ENCODE measurements around the gene PSMB7.

PSMB7 gene

DNA sequence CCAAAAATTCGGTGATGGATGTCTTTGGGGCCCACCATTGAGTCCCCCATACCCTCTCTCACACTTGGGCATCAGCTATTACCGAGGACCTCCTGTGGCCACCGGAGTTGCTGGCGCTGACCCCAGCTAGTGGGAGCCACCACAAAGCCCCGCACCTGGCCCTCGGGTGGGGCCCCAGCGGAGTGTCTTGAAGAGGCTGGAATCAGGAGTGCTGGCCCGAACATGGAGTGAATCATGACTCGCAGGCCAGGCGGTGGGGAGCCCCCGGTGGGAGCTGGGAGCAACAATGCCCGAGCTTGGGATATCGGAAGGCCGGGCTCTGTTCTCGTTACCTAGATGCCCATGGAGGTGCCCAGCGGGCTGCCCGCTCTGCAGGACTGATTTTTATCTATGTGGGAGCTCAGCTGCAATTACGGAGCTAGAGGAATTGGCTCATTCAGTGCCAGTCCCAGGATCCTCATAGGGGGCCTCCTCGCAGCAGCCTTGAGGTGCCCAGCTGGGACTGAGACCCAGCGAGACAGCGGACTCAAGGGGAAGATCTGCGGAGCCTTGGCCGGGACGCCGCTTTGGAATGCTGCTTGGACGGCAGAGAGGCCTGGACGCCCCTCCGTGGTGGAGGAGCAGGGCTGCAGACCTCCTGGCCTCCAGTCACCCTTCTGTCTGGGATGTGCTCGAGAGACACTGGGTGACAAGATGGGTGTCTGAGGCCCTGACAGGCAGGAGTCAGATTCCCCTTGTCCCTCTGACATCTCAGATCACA lies 70.8 kb downstream of the PSMB7 start:
- DNase-seq = no peak

DNA sequence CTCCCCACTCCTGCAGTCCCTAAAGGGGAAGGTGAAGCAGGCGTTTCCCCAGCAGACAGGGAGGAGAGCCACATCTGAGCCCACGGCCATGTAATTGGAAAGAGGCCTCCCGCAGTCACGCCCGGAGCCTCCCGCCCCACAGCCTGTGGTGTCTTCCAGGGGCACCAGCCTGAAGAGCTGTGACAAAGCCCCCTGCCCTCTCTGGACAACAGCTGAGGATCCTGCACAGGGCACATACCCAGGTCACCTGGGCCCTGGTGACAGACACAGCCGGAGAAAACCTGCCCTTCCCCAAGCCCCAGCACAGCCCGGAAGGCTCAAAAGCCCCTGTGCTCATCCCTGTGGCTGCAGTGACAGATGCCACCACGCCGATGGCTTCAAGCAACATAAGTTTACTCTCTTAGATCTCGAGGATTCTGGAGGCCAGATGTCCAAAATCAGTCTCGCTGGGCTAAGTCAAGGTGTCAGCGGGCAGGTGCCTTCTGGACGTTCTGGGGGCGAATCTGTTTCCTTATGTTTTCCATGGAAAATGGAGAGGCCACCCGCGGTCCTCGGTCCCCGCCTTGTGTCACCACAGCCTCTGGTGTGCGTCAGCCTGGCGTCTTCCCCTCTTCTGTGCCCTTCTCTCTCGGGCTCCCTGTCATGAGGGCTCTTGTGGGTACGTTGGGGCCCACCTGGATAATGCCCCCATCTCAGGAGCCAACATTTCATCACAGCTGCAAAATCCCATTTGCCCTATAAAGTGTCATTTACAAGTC lies 71.5 kb downstream of the PSMB7 start:
- DNase-seq = no peak

DNA sequence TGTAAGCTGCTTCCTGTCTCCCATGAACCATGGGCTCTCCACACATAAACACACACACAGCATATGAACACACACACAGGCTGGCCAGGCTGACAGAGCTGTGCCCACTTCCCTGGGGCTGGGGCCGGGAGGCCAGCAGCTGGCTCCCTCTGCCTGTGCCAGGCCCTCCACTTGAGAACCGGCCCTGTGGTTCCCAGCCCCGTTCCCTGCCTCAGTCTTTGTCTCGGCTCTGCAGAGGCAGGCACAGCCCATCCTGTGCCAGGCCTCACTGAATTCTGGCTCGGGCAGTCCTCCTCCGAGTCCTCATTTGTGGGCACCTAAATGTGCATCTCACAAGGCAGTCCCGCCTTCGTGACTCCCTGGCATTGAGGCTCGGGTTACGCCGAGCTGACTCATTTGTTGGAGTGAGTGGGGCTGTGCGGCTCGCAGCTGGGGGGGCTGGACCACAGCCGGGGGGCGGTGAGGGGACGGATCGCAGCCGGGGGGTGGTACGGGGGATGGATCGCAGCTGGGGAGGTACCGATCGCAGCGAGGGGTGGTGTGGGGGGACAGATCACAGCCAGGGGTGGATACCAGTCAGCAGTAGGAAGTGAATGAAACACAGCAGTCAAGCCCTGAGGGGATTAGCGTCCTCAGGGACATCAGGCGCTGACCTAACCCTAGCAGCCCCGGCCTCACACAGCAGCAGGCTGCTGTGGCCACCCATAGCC lies 72.3 kb downstream of the PSMB7 start:
- no peak for DNase-seq

DNA sequence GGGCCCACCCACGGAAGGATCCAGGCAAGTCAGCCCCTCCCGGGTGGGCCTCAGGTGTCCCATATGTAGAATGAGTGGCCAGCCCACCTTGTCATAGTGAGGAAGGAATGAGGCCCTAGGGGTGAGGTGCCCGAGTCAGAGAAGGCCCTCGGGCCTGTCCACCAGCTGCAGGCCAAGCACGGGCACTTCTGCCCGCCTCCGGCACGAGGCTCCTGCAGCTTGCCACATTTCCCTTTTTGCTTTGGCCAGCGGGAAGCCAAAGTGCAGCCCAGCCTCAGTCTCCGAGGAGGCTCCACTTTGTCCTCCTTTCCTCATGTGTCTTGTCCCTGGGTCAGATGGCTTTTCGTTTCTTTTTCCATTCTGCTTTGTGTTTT lies 72.9 kb downstream of the PSMB7 start:
- no peak for DNase-seq

DNA sequence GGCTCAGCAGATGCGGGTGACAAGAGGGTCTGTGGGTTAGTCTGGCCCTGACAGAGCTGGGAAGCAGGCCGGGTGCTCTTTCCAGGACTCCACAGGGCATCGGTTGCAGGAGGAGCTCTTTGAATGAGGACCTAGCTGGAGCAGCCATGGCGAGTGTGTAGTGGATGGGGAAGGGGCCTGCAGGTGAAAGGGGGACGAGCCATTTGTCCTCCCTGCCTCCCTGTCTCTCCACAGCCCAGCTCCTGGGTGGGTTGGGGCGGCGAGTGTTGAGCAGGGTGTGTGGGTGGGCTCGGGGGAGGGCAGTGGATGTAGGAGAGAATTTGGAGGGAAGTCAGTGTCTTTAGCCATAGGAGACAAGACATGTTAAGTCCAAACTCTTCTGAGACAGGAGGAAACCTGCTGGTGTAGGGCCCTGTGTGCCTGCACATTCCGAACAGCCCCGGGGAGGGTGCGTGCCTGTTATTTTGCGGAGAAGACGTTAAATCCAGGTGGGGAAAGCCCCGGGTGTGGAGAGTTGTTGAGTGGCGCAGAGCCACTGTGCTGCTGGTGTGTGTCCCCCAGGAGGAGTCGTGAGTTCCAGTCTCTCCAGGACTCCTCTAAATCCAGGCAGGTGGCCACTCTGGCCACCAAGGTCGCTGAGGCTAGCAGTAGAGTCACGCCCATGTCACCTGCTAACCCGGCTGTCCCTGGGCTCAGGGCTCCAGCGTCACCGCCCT lies 73.6 kb downstream of the PSMB7 start:
- no peak for DNase-seq

DNA sequence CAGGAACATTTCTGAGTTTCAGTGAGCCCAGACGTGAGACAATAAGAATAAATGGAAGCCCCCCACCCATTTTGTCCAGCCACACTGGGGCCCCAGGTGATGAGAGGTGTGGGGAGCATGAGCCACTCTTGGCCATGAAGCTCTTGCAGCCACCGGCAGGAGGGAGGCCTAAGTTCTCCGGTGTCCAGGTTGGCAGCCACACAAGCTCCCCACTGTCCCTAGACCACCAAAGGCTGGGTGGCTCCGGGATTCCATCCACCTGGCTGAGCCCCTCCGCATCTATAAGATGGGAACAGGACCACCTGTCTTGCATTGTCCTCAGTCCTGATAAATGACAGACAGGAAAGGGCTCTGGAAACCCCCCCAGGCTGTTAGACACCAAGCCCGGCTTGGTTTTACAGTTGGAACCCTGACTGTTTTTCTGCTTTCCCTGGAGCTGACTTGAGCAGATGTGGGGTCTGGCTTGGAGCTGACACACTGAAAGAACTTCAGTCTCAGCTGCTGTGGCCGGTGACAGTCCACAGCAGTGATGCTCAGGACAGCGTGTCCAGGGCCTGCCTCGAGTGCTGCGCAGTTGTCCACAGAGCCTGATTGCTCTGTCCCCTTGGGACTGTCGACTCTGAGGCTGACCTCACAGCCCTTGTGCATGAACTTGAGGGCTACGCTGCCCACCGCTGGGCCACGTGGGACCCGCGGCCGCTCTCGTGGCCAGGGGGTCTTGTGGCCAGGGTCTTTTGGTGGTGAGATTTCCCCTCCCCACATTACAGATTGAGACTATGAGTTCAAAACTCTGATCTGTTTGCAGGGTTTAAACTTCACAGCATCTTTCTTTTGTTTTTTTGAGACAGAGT lies 74.8 kb downstream of the PSMB7 start:
- DNase-seq = no peak

DNA sequence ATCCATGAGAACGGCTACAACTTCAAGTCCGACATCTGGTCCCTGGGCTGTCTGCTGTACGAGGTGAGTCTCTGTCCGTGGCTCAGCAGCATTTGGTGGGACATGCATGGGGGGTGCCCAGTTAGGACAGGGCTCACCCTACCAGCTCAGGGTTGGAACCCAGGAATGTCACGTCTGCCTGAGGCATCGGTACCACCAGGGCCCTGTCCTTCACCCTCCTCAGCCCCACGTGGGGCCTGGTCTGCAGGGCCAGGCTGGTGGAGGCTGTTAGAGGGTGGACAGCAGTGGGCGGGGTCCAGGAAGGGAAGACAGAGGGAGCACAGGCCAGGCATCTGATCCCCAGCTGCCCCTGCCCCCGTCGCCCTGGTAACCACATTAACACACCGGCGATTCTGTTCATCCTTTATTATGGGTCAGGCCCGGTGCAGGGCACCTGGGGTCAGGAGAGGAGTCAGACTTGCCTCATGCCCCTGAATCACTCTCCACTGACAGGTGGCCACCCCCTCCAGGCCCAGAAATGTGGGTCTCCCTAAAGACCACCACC lies 75.6 kb downstream of the PSMB7 start:
- no peak for DNase-seq

DNA sequence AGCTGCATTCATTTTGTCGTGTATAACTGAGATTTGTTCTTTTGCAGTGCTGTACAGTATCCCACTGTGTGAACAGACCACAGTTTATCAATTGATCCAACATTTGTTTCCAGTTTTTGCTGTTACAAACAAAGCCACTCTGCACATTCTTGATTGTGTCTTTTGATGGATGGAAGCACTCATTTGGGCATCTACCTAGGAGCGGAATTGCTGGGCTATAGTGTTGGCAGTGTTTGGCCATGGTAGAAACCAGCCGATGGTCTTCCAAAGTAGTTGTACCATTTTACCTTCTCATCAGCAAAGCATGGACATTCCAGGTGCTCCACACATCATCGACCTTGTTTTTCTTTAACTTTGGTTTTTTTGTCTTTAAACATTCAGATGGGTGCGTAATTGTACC lies 77.7 kb downstream of the PSMB7 start:
- no peak for DNase-seq

DNA sequence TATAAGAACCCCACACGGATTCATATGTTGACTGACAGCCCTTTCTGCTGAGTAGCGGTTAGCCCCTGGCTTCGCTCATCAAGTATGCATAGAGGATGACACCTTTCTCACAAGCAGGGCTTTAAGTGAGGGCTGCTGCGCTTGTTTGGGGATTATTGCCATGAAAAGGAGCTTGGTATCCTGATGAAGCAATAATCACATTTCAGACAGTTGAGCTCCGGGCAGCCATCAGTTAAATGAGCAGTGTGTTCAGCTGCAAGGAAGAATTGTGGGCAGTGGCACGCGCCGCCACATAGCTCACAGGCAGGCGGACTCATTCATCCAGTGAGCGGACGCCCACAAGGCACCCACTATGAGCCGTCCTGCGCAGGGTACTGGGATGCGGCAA lies 79.9 kb downstream of the PSMB7 start:
- DNase-seq = no peak

DNA sequence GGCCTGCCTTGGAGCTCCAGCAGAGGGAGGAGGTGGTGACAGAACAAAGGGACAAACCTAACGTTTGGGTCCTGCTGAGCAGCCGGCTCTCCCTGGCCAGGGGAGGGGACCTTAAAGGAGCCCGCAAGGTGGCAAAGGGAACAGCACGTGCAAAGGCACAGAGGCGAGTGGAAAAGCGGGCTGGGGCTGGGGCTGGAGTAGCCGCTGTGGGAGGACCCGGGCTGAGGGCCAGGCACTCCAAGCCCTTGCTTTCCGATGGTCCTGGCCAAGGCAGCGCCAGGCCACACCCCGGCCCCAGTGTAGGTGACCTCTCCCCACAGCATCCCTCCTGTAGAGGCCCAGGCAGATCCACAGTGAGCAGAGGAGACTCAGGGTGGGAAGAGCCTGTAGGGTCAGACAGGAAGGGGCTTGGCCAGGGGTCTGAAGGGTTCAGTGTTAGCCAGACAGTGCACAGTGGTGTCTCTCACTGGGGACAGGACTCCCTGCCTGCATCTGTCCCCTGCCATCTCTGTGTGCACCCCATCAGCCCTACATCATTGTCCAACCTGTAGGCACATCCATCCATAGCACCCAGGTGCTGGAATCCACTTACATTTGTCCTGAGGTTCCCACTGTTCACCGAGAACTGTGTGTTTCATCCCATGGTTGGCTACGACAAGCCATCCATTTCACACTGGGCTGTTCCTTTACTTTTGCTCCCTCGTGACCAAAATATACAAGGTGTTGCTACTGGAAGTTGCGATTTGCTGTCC lies 80.5 kb downstream of the PSMB7 start:
- no peak for DNase-seq

DNA sequence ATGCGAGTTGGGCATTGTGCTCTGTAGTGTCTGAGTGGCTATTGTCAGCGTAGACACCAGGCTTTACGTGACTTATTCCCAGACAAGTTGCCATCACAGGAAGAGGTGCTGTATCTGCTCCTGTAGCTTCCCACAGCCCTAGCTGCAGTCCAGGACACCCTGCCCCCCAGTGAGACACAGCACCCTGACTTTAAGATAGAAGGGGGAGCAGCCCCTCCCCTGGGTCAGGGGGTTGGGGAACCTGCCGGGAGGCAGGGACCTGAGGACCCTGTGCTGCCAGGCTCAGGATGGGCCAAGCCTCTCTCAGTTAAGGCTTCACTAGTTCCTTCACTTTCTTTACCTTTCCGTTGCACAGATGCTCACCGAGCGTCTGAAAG lies 82.1 kb downstream of the PSMB7 start:
- no peak for DNase-seq

DNA sequence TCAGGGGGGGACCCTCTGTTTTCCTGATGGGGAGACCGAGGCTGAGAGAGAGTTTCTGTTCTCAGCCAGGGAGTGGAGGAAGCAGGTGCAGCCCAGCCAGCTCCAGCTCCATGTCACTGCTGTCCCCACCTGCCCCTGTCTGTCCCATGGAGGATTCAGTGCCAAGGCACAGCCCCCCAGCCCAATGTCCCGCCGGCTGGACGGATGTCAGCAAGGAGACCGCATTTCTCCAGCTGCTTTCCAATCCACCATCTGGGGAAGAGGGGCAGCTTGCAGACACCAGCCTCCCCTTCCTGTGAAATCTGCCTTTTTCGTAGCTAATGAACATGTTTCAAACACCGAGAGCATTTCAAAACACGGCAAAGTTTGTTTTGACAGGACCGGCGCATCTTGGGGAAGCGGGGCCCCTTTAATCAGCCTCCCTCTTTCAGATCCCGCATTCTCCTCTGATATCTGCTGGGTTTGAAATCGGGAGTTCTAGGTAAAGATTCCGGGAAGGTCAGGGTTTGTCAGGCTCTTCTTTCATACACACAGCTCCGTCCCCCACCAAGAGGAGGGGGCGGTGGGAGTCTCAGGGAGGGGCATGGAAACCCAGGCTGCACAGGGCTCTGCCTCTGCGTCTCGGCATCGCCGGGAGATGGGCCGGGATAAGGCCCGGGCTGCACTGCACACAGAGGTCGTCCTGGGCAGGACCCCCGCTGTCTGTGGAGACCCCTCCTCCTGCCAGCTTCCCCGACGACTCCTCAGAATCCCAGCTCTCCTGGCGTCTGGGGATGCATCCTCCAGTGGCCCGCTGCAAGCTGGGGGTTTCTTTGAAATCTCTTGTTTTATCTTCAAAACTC lies 82.7 kb downstream of the PSMB7 start:
- no peak for DNase-seq

DNA sequence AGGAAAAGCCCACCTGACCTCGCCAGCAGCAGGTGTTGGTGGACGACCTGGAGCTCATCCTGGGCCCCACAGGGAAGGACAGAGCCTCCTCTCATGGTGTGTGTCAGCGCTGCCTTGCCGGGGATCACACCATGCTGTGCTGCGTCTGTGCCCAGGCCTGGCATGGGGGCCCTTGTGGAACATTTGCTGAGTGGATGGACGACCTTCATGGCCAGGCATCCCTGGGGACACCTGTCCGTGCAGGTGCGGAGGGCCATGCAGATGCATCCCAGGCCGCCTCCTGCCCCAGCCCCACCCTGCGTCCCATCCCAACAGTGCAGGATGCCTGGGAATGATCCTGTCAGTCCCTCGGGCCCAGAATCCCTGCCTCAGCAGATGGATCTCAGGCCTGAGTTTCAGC lies 83.7 kb downstream of the PSMB7 start:
- no peak for DNase-seq

DNA sequence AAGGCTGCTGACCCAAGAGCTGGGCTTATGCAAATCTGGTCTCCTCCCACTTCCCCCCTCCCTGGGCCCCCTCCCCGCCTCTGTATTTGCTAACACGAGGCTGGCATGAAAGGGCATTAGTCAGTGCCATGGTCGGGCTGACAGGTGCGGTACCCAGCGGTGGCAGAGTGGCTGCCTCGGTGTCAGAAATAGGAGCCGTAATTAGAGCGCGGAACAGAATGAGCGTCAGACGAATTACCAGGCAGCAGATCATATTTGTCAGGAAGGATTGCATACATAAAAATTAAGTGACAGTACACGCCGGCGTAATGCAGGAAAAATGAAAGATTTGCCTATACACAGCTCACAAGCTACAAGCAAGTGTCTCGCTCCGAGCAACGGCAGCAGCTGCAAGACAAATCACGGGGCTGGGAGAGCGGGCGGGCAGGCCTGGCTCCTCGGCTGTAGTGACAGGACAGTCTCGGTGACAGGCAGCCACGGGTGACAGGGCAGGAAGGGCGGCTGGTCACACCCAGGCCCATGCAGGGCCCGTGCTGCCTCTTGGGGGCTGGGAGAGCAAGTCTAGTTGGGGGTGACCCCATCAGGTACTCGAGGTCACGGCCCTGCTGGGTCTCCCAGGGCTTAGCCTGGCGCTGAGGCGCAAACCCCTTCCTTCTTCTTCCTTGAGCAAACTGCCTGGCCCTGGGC lies 85.1 kb downstream of the PSMB7 start:
- no peak for DNase-seq

DNA sequence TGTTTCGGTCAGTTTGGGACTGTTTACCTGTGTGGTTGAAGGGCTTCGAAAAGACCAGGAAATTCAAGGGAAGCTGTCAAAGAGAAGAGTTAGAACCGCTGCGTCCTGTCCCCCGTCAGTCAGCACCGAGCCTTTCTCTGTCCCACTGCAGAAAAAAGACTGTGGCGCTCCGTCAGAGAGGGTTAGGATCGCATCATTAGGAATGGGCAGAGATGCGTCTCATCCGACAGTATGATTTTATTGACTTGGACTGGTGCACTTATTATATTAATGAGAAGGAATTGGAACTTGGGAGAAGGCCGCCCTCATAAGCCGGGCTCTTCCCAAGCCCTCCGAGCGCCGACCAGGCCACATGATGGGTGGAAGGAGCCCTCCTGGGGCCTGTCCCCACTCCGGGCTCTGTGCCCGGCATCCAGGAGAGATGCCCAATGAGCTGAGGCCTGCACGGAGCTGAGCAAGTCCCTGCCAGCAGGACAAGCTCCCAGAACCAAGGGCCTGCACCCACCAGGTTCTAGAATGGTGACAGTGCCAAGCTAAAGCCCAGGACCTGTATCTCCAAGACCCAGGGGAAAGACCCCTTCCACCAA lies 85.9 kb downstream of the PSMB7 start:
- DNase-seq = no peak

DNA sequence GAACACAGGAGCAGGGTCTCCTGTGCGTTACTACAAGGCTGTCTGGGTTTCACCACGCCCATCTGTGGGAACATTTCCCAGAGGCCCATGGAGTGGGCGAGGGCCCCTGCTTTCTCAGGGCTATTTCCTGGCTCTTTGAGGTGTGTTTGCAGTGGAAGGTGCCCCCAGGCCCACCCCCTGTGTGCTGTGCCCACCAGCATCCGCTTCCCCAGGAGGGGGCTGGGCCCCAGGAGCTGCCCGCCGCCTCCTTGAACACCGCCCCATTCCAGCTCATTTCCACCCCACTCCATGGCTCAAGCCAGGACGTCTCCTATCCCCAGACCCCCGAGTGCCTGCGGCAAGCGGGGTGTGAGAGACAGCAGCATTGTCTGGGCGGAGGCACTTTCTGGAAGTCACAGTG lies 87.0 kb downstream of the PSMB7 start:
- DNase-seq = no peak

DNA sequence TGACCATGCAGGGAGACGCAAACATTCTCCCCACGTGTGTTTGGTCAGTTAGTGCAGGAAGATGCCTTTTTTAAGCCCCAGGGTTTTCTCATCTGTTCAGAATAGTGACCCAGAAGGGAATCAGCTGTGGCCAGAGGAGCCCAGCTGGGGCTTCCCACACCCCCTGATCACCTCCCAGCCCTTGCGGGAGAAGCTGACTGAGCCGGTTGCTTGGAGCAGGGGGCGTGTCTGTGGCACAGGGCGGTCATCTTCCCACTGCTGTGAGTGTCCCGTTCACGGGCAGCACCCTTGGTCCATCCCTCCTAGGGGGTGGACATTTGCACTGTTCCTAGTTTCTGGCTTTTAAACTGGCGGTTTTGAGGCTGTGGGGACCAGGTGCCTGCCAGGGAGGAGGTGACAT lies 87.8 kb downstream of the PSMB7 start:
- DNase-seq = no peak

DNA sequence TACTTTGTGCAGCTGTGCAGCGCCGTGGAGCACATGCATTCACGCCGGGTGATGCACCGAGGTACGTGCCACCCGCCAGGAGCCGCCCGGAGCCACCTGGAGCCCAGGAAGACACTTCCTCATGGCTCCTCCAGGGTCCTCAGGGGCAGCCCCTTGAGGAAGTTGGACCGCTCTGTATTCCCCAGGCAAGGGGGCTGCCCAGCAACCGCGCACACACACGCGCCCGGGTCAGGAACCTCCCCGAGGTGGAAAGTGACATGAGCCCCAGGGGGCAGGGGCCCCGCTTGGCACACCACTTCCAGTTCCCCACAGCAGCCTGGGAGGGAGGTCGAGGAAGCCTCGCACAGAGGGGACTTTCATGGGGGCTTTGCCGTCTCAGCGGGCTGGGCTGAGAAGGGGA lies 88.9 kb downstream of the PSMB7 start:
- DNase-seq = no peak

DNA sequence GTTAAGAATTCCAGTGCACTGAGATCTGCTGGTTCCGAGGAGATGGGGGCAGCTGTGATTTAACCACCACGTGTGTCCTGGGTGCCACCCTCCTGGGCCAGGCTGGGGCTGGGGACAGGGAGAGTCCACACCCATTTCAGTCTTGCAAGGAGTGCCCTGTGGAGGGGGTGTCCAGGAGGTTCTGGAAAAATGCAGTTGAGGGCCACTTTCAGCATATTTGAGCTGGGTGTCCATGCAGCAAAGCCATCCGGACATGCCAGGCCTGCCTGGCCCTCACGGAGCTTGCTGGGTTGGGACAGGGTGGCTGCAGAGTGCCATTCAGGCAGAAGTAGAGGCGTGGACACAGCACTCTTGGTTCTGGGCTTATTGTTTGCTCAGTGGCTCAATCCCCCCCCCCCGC lies 89.4 kb downstream of the PSMB7 start:
- DNase-seq = no peak

Measured in activated CD4-positive, CD25-positive, alpha-beta regulatory T cell (primary cell).